HK-2 (cell line): ENCODE data around the gene BNC2.
A peak's percentile ranks its signal among the peaks of the same experiment; 100 is the strongest.
"Not testable (repeated sequence)": the region's sequence is repeated elsewhere in the genome, so short reads cannot be mapped to it uniquely, and the experiment has no call there.

Source experiments
- DNase-seq: peaks from one replicate; pipeline ENCODE4 v3.0.0-alpha.2; 2018; ENCODE audit not compliant: unreplicated experiment

The BNC2 gene

DNA sequence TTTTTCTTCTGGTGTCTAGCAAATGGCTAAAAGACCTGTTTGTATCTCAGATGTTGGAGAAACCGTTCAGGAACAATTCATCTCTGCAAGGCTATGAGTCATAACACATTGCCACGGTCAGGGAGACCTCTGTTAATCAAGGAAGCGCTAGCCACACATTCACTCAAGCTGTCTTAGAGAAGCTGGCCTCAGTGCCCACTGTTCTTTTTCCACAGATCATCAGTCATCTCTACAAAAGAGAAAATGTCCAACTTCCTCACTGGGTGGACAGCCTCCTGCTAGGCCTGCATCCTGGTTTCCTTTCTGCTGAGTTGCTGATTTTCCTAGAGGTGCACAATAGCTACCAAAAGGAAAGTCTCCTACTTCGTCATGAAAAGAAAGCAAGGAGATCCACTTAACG lies 360.5 kb downstream of the BNC2 start:
- DNase-seq: no peak

DNA sequence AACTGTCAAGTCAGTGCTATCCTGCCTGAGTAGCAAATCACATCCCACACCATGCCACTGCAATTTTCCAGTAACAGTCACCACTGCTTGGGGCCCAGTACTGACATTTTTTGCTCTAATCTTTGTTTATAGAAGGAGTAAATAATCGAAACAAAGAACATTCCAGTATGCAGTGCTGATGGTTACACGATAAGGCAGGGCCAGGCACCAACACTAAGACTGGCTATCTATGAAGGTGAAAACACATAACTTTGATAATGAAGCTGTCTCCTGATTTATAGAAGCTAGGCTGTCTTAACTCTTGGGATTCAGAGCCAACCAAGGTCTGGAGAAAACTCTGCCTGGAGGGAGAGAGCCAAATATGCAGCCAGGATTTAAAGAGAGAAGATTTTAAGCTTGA lies 365.3 kb downstream of the BNC2 start:
- no peak for DNase-seq

GRCh38 chr9:16501726-16502125 lies 368.7 kb downstream of the BNC2 start:
- DNase-seq: no peak

- DNase-seq: no peak
These were observed 369.3 kb downstream of the BNC2 start for GRCh38 chr9:16501141-16501540.

GRCh38 chr9:16500386-16500785 lies 370.1 kb downstream of the BNC2 start:
- no peak for DNase-seq

DNA sequence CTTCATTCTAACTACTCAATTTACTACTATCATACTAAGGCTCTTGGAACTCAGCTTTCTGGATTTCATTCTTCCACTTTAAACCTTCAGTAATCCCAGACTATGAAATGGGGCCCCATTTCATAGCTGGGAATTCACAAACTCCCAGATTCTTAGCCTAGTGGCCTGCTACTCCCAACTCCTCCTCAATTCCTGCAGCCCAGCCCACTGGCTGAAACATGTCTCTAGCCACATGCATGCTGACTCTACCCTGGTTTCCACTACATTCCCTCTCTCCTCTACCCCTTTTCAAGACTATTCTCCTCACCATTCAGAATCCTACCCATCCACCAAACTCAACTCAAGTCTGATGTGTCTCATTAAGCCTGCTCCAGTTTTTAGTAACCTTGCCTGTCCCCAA lies 370.6 kb downstream of the BNC2 start:
- no peak for DNase-seq

- DNase-seq: no peak
These were observed 373.6 kb downstream of the BNC2 start for GRCh38 chr9:16496908-16497307.

DNA sequence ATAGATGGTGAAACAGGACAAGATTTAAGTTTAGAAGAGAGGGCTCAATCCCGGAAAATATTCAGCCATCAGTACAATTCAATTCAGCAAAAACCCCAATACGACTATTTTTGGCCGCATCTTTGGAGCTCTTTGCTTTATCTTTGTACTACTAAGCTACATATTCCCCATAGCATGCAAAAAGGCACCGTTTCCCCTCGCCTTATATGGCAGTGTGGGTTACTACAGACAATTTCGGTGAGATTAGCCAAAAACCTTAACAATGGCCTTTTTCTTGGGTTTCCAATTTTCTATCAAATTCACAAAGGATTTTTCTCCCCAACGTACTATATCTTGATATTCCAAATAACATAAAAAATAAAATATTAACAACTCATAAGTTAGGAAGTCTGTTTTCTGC lies 382.6 kb downstream of the BNC2 start:
- no peak for DNase-seq

GRCh38 chr9:16485575-16486321 lies 384.7 kb downstream of the BNC2 start:
- no peak for DNase-seq

DNA sequence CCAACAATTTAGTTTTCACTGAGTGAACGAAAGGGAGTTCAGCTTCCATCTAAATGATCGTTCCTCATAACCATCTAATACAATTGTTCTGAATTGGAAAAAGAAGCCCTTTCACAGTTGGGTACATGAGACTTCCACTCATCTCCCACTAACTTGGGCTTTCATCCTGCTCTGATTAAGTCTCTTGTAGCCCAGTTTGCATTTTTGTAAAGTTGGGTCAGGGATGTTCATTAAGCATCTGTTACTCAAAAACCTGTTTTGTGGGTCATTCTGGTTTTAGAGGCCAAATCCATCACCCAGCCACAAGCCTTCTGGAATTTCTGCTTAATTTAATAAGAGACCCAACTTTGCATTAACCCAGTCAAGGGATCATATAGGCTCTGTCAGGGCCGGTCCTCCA lies 385.3 kb downstream of the BNC2 start:
- DNase-seq: no peak

GRCh38 chr9:16484744-16485143 lies 385.7 kb downstream of the BNC2 start:
- DNase-seq: no peak

GRCh38 chr9:16484180-16484579 lies 386.3 kb downstream of the BNC2 start:
- DNase-seq: no peak

DNA sequence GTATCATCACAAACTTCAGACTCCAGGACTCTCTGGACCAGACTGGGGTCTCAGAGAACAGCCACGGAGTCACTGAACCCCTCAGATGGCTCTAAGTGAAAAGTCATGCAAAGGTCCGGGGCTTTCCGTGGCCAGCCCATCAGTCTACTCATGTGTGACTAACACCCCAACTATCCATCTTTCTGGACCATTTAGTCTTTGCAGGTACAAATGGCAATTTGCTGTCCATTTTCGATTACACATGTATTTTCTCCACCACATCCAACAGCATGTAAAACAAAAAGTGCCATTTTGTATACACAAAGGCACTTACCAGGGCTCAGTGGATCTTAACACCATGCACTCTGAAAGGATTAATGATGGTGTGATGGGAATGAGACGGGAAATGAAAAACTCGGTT lies 387.7 kb downstream of the BNC2 start:
- DNase-seq: no peak

GRCh38 chr9:16480584-16480983 lies 389.9 kb downstream of the BNC2 start:
- DNase-seq: not testable (repeated sequence)

DNA sequence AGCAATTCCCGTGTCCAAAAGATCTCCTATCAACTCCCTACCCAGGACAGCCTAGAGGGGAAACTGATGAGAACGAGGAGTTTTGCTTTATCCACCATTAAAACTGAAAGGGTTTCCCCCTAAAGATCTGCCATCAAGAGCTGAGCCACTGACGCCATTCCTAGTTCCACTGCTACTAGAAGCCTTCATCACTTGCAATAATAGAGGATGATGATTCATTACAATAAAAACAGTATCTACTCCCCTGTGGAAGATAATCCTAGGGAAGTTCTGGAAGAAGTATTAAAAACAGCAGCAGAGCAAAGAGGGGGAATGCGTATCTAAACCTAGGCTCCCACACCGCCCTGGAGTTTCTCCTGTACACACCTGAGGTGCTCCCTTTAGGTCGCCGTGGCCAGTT lies 394.5 kb downstream of the BNC2 start:
- DNase-seq: no peak

- no peak for DNase-seq
These were observed 395.2 kb downstream of the BNC2 start for GRCh38 chr9:16475257-16475656.

- no peak for DNase-seq
These were observed 401.3 kb downstream of the BNC2 start for GRCh38 chr9:16469184-16469583.

GRCh38 chr9:16461851-16462250 lies 408.6 kb downstream of the BNC2 start:
- no peak for DNase-seq

DNA sequence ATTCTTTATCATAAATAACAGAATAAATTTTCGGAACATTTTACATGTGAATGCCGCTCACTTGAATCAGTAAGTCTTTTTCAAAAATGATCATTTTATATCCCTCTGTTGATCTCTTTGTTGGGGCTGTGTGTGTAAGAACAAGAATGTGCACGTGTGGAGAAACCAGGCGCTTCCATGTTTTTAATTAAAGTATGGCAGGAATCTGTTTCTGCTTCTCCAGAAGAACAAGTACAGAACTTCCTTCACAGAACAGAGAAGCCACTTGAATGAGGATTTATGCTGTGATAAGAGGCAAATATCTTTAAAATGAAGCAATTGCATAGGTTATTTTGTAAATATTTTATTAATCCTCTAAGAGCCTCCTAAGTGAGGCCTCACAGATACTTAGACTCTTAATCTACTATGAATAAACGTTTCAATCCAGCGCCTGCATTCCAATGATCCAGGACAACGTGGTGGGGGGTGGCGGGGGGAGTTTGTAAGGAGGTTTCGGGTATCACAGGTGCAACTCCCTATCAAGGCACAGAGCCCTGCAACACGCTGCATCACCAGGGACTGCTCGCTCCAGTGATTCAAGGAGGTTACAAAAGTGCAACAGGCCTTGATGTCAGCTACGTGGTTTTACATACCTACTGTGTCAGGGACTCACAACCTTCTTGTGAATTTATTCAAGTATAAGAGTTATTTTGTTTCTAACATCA lies 409.2 kb downstream of the BNC2 start:
- DNase-seq: peak; percentile 28

DNA sequence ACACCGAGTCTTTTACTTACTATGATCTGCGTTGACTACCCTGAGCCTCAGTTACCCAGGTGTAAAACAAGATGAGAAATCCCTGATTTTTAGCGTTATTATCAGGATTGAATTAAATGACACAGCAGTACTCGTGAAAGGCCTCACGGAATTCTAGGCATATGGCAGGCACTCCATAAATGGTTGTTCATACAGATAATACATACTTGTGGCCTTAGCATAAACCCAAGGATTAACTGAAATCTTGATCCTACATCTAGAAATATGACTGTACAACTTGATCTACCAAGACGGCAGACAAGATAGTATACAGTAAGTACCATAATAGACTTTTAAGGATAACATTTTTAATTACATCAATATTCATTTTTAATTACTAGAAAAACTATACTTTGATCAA lies 409.8 kb downstream of the BNC2 start:
- DNase-seq: no peak

GRCh38 chr9:16459421-16460148 lies 410.9 kb downstream of the BNC2 start:
- DNase-seq: no peak

GRCh38 chr9:16458696-16459420 lies 411.6 kb downstream of the BNC2 start:
- DNase-seq: no peak
